ENCODE measurements around the gene CCDC170.

Gene CCDC170

GRCh38 chr6:151669208-151669560 is 175.4 kb downstream of the CCDC170 start:
- Histone ChIP-seq H3K4me3 (replicated peaks; ENCODE audit: insufficient read depth, low read length) (no peak overlapping the region), H3K27ac (replicated peaks) (no peak overlapping the region), H3K27me3 (ENCODE audit: insufficient read depth, poor library complexity, severe bottlenecking) (no peaks in the 10 kb centered on the region)
- TF ChIP-seq SPI1 (IDR thresholded peaks at IDR 0.05; ENCODE audit: borderline replicate concordance, low read depth) (no peak), GABPA (IDR thresholded peaks at IDR 0.05; ENCODE audit: low read depth) (no peak), POLR2AphosphoS5 (IDR thresholded peaks at IDR 0.05; ENCODE audit: low read depth) (no peak), REST (IDR thresholded peaks at IDR 0.05; ENCODE audit: insufficient replicate concordance, low read depth) (no peak), CTCF (IDR thresholded peaks at IDR 0.05; ENCODE audit: insufficient read depth, low read length) (no peak)
- no peak for DNase-seq (ENCODE audit: low read depth in 1 of 2, low spot score in 1 of 2)

- DNase-seq (ENCODE audit: low read depth in 1 of 2, low spot score in 1 of 2) = no peak
- H3K27me3 ChIP-seq (ENCODE audit: insufficient read depth, poor library complexity, severe bottlenecking) = no peaks in the 10 kb centered on the region
- TF ChIP-seq SPI1 (IDR thresholded peaks at IDR 0.05; ENCODE audit: borderline replicate concordance, low read depth) (no peak), GABPA (IDR thresholded peaks at IDR 0.05; ENCODE audit: low read depth) (no peak), POLR2AphosphoS5 (IDR thresholded peaks at IDR 0.05; ENCODE audit: low read depth) (no peak), CTCF (IDR thresholded peaks at IDR 0.05; ENCODE audit: insufficient read depth, low read length) (no peak), REST (IDR thresholded peaks at IDR 0.05; ENCODE audit: insufficient replicate concordance, low read depth) (no peak)
- H3K27ac ChIP-seq (replicated peaks) = no peak overlapping the region
- no peak overlapping the region for H3K4me3 ChIP-seq (replicated peaks; ENCODE audit: insufficient read depth, low read length)
Observed at GRCh38 chr6:151670116-151670515, 176.3 kb downstream of the CCDC170 start.

Measured in HL-60 (cell line).